Measurements from ENCODE around the gene SKA2. TPM values are rescaled to one million over a fixed set of nuclear protein-coding genes. Genes with fewer than 3 reads are reported as not detected.

The SKA2 gene
- total RNA-seq, 6 donors from 2014 or later, result 10.5 to 37.0 (median 23.9) TPM

DNA sequence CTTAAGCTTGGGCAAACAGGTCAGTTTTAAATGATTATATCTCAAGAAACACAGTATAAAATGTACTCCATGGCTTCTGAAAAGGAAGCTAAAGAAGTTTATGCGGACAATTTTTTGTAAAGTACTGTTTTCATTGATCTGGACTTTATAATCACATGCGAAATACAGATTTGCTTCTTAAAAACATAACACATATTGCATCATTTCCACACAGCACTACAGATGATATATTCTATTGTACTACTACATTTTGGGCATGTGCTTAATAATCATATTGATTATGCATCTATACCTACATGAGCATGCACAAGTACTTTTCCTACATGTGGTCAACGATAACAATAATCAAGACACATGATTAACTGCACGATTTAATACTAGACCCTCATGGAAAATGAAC, 70.8 kb downstream of the SKA2 start:
- no peaks in the 10 kb centered on the region for H3K27me3 ChIP-seq
- 95 to 98% methylated on average over 4 of the region's 4 CpGs for WGBS, 2 donors

DNA sequence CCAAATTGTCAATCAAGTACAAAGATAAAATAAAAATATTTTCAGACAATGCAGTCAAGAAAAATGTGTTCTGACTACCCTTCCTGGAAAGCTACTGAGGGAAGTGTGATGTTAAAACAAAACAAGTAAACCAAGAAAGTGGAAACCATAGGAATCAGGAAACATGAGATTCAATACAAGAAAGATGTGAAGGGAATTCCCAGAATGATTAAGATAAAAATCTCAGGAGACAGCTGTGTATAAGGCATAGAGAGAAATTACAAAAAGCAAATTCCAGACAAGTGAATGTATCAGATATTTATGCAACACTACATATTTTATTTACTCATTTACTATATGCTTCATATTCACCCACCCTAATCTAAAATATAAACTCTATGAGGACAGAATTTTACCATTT, 80.5 kb downstream of the SKA2 start:
- H3K36me3 ChIP-seq, result peaks cover 4 to 74% (median 29%) of the 10 kb centered on the region in 4 donors

More for the DNA sequence above, 70.8 kb downstream of the SKA2 start:
- no peaks in the 10 kb centered on the region for H3K4me1 ChIP-seq
- H3K4me3 ChIP-seq, result no peak overlapping the region
- ATAC-seq (ENCODE audit: low FRiP score in 2 of 2) (no peak), DNase-seq (no peak)
- H3K9me3 ChIP-seq, result no peaks in the 10 kb centered on the region
- H3K36me3 ChIP-seq, result peaks cover 6 to 47% (median 28%) of the 10 kb centered on the region in 4 donors
- H3K27ac ChIP-seq, result no peak overlapping the region
- TF ChIP-seq EP300 (IDR thresholded peaks at IDR 0.05) (no peak), POLR2A (IDR thresholded peaks at IDR 0.05) (no peak), POLR2AphosphoS5 (IDR thresholded peaks at IDR 0.05) (no peak)
- TF ChIP-seq, protein P1, sequence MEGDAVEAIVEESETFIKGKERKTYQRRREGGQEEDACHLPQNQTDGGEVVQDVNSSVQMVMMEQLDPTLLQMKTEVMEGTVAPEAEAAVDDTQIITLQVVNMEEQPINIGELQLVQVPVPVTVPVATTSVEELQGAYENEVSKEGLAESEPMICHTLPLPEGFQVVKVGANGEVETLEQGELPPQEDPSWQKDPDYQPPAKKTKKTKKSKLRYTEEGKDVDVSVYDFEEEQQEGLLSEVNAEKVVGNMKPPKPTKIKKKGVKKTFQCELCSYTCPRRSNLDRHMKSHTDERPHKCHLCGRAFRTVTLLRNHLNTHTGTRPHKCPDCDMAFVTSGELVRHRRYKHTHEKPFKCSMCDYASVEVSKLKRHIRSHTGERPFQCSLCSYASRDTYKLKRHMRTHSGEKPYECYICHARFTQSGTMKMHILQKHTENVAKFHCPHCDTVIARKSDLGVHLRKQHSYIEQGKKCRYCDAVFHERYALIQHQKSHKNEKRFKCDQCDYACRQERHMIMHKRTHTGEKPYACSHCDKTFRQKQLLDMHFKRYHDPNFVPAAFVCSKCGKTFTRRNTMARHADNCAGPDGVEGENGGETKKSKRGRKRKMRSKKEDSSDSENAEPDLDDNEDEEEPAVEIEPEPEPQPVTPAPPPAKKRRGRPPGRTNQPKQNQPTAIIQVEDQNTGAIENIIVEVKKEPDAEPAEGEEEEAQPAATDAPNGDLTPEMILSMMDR (IDR thresholded peaks at IDR 0.05), result no peak

DNA sequence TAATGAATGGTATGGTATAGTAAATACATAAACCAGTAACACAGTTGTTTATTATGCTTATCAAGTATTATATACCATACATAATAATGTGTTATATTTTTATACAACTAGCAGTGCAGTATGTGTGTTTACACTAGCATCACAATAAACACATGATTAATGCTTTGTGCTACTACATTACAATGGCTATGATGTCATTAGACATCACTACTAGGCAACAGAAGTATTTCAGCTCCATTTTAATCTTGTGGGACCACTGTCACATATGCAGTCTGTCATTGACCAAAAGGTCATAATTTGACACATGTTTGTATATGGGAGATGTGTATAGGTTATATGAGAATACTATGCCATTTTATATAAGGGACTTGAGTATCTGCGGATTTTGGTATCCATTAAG, 81.0 kb downstream of the SKA2 start:
- peaks cover 0 to 74% (median 24%) of the 10 kb centered on the region in 4 donors for H3K36me3 ChIP-seq
- TF ChIP-seq POLR2AphosphoS5 (IDR thresholded peaks at IDR 0.05), result no peak
- TF ChIP-seq, protein P1 (IDR thresholded peaks at IDR 0.05), result no peak
- TF ChIP-seq POLR2A (IDR thresholded peaks at IDR 0.05), result no peak
- TF ChIP-seq EP300 (IDR thresholded peaks at IDR 0.05), result no peak
- no peaks in the 10 kb centered on the region for H3K4me1 ChIP-seq
- DNase-seq, result no peak
- ATAC-seq (ENCODE audit: low FRiP score in 2 of 2), result no peak
- no peak overlapping the region for H3K4me3 ChIP-seq
- WGBS, 2 donors, result 96 to 100% methylated on average over 1 of the region's 1 CpG
- no peak overlapping the region for H3K27ac ChIP-seq
- no peaks in the 10 kb centered on the region for H3K27me3 ChIP-seq
- no peaks in the 10 kb centered on the region for H3K9me3 ChIP-seq

More for the DNA sequence above, 80.5 kb downstream of the SKA2 start:
- TF ChIP-seq EP300 (IDR thresholded peaks at IDR 0.05) (no peak), POLR2AphosphoS5 (IDR thresholded peaks at IDR 0.05) (no peak), POLR2A (IDR thresholded peaks at IDR 0.05) (no peak)
- TF ChIP-seq, protein P1 (IDR thresholded peaks at IDR 0.05), result no peak
- DNase-seq (no peak), ATAC-seq (ENCODE audit: low FRiP score in 2 of 2) (no peak)
- Histone ChIP-seq H3K27me3 (no peaks in the 10 kb centered on the region), H3K27ac (no peak overlapping the region), H3K4me1 (no peaks in the 10 kb centered on the region), H3K4me3 (no peak overlapping the region), H3K9me3 (no peaks in the 10 kb centered on the region)

DNA sequence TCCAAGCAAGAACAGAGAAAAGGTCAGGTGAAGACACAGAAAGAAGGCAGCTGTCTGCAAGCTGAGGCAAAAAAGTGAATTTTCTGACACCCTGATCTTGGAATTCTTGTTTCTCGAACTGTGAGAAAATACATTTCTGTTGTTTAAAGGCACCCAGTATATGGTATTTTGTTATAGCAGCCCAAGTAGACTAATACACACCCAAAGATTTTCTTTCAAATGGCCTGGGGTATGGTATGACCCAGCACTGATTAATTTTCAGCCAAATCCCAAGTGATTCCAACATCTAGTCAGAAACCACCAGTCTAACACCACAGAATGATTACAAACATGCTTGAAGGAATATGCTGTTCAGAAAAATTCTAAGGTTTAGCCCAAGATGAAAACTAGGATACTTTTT, 85.1 kb downstream of the SKA2 start:
- no peak for DNase-seq
- no peaks in the 10 kb centered on the region for H3K4me1 ChIP-seq
- WGBS, 2 donors, result 88 to 100% methylated on average over 1 of the region's 1 CpG
- peaks cover 3 to 53% (median 16%) of the 10 kb centered on the region in 4 donors for H3K36me3 ChIP-seq
- H3K27me3 ChIP-seq, result no peaks in the 10 kb centered on the region
- no peaks in the 10 kb centered on the region for H3K9me3 ChIP-seq
- no peak for TF ChIP-seq POLR2AphosphoS5 (IDR thresholded peaks at IDR 0.05)
- TF ChIP-seq, protein P1 (IDR thresholded peaks at IDR 0.05), result no peak
- TF ChIP-seq EP300 (IDR thresholded peaks at IDR 0.05), result no peak
- TF ChIP-seq POLR2A (IDR thresholded peaks at IDR 0.05), result no peak
- no peak overlapping the region for H3K27ac ChIP-seq
- no peak overlapping the region for H3K4me3 ChIP-seq
- ATAC-seq (ENCODE audit: low FRiP score in 2 of 2), result no peak

DNA sequence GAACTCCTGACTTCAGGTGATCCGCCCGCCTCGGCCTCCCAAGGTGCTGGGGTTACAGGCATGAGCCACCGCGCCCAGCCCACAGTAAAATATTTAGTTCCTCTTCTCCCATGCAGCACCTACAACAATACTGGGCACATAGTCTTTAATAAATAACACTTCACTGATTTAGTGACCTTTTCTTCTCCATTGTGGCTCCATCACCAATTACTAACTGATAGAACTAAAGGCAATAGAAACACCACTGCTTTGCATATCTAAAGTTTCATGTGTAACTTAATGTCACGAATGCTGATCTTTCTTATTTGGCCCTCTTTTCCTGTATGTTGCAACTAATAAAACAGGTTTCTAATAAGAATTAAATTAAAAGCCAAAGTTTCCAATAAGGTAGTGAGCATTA, 87.2 kb downstream of the SKA2 start:
- H3K27ac ChIP-seq, result no peak overlapping the region
- H3K36me3 ChIP-seq, result peaks cover 3 to 47% (median 8%) of the 10 kb centered on the region in 4 donors
- ATAC-seq (ENCODE audit: low FRiP score in 2 of 2) (no peak), DNase-seq (no peak)
- H3K4me3 ChIP-seq, result no peak overlapping the region
- no peaks in the 10 kb centered on the region for H3K4me1 ChIP-seq
- no peaks in the 10 kb centered on the region for H3K27me3 ChIP-seq
- H3K9me3 ChIP-seq, result no peaks in the 10 kb centered on the region
- WGBS, 2 donors, result 90 to 95% methylated on average over 6 of the region's 6 CpGs
- no peak for TF ChIP-seq POLR2A (IDR thresholded peaks at IDR 0.05)
- TF ChIP-seq POLR2AphosphoS5 (IDR thresholded peaks at IDR 0.05), result no peak
- TF ChIP-seq EP300 (IDR thresholded peaks at IDR 0.05), result no peak
- TF ChIP-seq, protein P1 (IDR thresholded peaks at IDR 0.05), result no peak
